Measurements from ENCODE around the gene CDCA7L. TPM values are rescaled to one million over a fixed set of nuclear protein-coding genes. Genes with fewer than 3 reads are reported as not detected.

The CDCA7L gene
- total and polyA plus RNA-seq, 2 of the 13 experiments (the other 11 are each of a cell fraction or from before 2014, with no cell fraction given) = 2.7 to 4.2 TPM

GRCh38 chr7:21912931-21913780 is 32.5 kb downstream of the CDCA7L start (continued):
- TF ChIP-seq ZNF749 (CRISPR knock-in tag; IDR thresholded peaks at IDR 0.05; ENCODE audit: borderline replicate concordance) = no peak
- no peak for TF ChIP-seq ESRRA (CRISPR knock-in tag; IDR thresholded peaks at IDR 0.05; ENCODE audit: low read depth)
- no peak for TF ChIP-seq ZFP36L2 (CRISPR knock-in tag; IDR thresholded peaks at IDR 0.05)
- TF ChIP-seq ZNF10 (CRISPR knock-in tag; IDR thresholded peaks at IDR 0.05; ENCODE audit: borderline replicate concordance, low read depth) = no peak
- TF ChIP-seq ELK4 (CRISPR knock-in tag; IDR thresholded peaks at IDR 0.05; ENCODE audit: borderline replicate concordance) = no peak
- no peak for TF ChIP-seq ARID3A (IDR thresholded peaks at IDR 0.05; ENCODE audit: low read depth, low read length)
- TF ChIP-seq PREB (CRISPR knock-in tag; IDR thresholded peaks at IDR 0.05) = no peak
- TF ChIP-seq ZNF234 (CRISPR knock-in tag; conservative IDR thresholded peaks at IDR 0.05) = no peak
- no peak for TF ChIP-seq NCOR1 (IDR thresholded peaks at IDR 0.05; ENCODE audit: borderline replicate concordance, low read length)
- TF ChIP-seq TRIM24 (CRISPR knock-in tag; IDR thresholded peaks at IDR 0.05) = no peak
- TF ChIP-seq KLF16 (CRISPR knock-in tag; IDR thresholded peaks at IDR 0.05) = no peak
- no peak for TF ChIP-seq ZNF746 (CRISPR knock-in tag; IDR thresholded peaks at IDR 0.05)
- no peak for TF ChIP-seq PBX3 (CRISPR knock-in tag; IDR thresholded peaks at IDR 0.05; ENCODE audit: borderline replicate concordance)
